GM19467 (cell line): Measurements from ENCODE around the gene LCN1.

ENCODE experiments used
- ATAC-seq: cut with Tn5 transposase; IDR thresholded peaks from one replicate; pipeline ENCODE4 v1.9.1; 2021; ENCODE audit warnings: mild to moderate bottlenecking, moderate library complexity; ENCODE audit not compliant: unreplicated experiment

LCN1 gene

GRCh38 chr9:135488013-135488330 lies 33.3 kb upstream of the LCN1 start:
- no peak for ATAC-seq

- no peak for ATAC-seq
These were observed 32.7 kb upstream of the LCN1 start for GRCh38 chr9:135488527-135488926.

- no peak for ATAC-seq
These were observed 31.9 kb upstream of the LCN1 start for GRCh38 chr9:135489188-135489906.

GRCh38 chr9:135490166-135490870 lies 30.9 kb upstream of the LCN1 start:
- no peak for ATAC-seq

GRCh38 chr9:135490980-135491464 lies 30.2 kb upstream of the LCN1 start:
- ATAC-seq: no peak

GRCh38 chr9:135491764-135492163 lies 29.5 kb upstream of the LCN1 start:
- ATAC-seq: no peak

GRCh38 chr9:135492886-135493669 lies 28.2 kb upstream of the LCN1 start:
- no peak for ATAC-seq

- ATAC-seq: no peak
These were observed 26.3 kb upstream of the LCN1 start for GRCh38 chr9:135494791-135495559.

GRCh38 chr9:135498381-135499126 lies 22.7 kb upstream of the LCN1 start:
- no peak for ATAC-seq

GRCh38 chr9:135499326-135500070 lies 21.7 kb upstream of the LCN1 start:
- no peak for ATAC-seq

GRCh38 chr9:135500071-135500524 lies 21.1 kb upstream of the LCN1 start:
- ATAC-seq: no peak

- peak; percentile 79 for ATAC-seq
These were observed 20.5 kb upstream of the LCN1 start, which contains the start of gene MRPS2 for GRCh38 chr9:135500525-135501260. Gene MRPS2 (plus strand): TSS chr9:135500682. CDS start chr9:135500711, 29 bp downstream.

GRCh38 chr9:135501261-135502167 lies 19.7 kb upstream of the LCN1 start:
- no peak for ATAC-seq

- no peak for ATAC-seq
These were observed 18.9 kb upstream of the LCN1 start for GRCh38 chr9:135502168-135502872.

GRCh38 chr9:135502873-135503321 lies 18.3 kb upstream of the LCN1 start:
- no peak for ATAC-seq

- no peak for ATAC-seq
These were observed 17.6 kb upstream of the LCN1 start for GRCh38 chr9:135503371-135504261.
